Brain microvascular endothelial cell (primary cell): ENCODE measurements around the gene ARHGAP24.
A peak's percentile ranks its signal among the peaks of the same experiment; 100 is the strongest.

Experiments
- DNase-seq: peaks from one replicate; pipeline ENCODE4 v3.0.0-alpha.2; 2020
- H3K27ac ChIP-seq: fragments of 250-450 bp; sonication (Bioruptor Pico); 2 replicates; pipeline ENCODE4 v1.5.1; 2020; ENCODE audit warnings: mild to moderate bottlenecking, moderate library complexity
- H3K27me3 ChIP-seq: fragments of 250-450 bp; sonication (Bioruptor Pico); replicated peaks from 2 replicates; pipeline ENCODE4 v1.5.1; 2020; ENCODE audit warnings: mild to moderate bottlenecking
- H3K36me3 ChIP-seq: fragments of 250-450 bp; sonication (Bioruptor Pico); replicated peaks from 2 replicates; pipeline ENCODE4 v1.5.1; 2020; ENCODE audit warnings: mild to moderate bottlenecking
- H3K4me3 ChIP-seq: 2 replicates; pipeline ENCODE4 v1.5.1; 2011; ENCODE audit warnings: low read depth, mild to moderate bottlenecking, control low read depth, low read length, moderate library complexity
- in situ Hi-C: cut with HindIII; loops from 2 replicates; pipeline ENCODE4 v1.10.0; 2017; ENCODE audit warnings: low sequenced_read_pairs, low pct_ligation_motif_present
- TF ChIP-seq, protein P1 (sequence below): IDR thresholded peaks from 2 replicates; pipeline ENCODE4 v1.5.1; 2011; ENCODE audit warnings: low read depth, mild to moderate bottlenecking, moderate library complexity, low read length, control low read depth, inconsistent platforms; ENCODE audit errors: missing control alignments

The ARHGAP24 gene

DNA sequence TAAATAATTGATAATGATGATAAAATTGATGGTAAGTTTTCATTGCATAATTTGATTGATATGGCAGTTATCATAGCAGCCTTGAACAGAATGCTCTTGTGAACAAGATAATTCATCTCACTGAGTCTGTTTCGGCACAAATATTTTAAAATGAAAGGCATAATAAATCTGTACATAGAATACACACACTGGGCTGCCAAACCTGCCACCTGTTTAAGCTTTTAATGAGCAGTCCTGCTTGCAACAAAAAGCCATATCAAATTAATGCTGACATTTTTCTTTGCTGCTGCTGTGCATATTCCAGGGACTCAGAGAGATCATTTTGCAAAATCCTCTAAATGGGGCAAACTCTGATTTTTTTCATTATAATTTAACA is 201.1 kb downstream of the ARHGAP24 start:
- Histone ChIP-seq H3K36me3 (no peaks in the 10 kb centered on the region), H3K4me3 (no peak overlapping the region), H3K27me3 (no peaks in the 10 kb centered on the region), H3K27ac (no peak overlapping the region)
- TF ChIP-seq, protein P1, sequence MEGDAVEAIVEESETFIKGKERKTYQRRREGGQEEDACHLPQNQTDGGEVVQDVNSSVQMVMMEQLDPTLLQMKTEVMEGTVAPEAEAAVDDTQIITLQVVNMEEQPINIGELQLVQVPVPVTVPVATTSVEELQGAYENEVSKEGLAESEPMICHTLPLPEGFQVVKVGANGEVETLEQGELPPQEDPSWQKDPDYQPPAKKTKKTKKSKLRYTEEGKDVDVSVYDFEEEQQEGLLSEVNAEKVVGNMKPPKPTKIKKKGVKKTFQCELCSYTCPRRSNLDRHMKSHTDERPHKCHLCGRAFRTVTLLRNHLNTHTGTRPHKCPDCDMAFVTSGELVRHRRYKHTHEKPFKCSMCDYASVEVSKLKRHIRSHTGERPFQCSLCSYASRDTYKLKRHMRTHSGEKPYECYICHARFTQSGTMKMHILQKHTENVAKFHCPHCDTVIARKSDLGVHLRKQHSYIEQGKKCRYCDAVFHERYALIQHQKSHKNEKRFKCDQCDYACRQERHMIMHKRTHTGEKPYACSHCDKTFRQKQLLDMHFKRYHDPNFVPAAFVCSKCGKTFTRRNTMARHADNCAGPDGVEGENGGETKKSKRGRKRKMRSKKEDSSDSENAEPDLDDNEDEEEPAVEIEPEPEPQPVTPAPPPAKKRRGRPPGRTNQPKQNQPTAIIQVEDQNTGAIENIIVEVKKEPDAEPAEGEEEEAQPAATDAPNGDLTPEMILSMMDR = no peak
- in situ Hi-C loops = no loop called here
- DNase-seq = no peak

GRCh38 chr4:85676850-85677590 is 202.1 kb downstream of the ARHGAP24 start:
- H3K27ac ChIP-seq = no peak overlapping the region
- H3K27me3 ChIP-seq = no peaks in the 10 kb centered on the region
- no peak overlapping the region for H3K4me3 ChIP-seq
- DNase-seq = no peak
- TF ChIP-seq, protein P1 = no peak
- in situ Hi-C loops = no loop called here
- H3K36me3 ChIP-seq = no peaks in the 10 kb centered on the region

GRCh38 chr4:85681221-85681657 is 206.3 kb downstream of the ARHGAP24 start:
- H3K27me3 ChIP-seq = no peaks in the 10 kb centered on the region
- peak; percentile 74 for DNase-seq
- H3K36me3 ChIP-seq = no peaks in the 10 kb centered on the region
- TF ChIP-seq, protein P1 = no peak
- H3K27ac ChIP-seq = peak overlapping the region; percentile 9
- in situ Hi-C loops = no loop called here
- H3K4me3 ChIP-seq = no peak overlapping the region

GRCh38 chr4:85681921-85682320 is 207.0 kb downstream of the ARHGAP24 start:
- no peaks in the 10 kb centered on the region for H3K36me3 ChIP-seq
- DNase-seq = no peak
- H3K27me3 ChIP-seq = no peaks in the 10 kb centered on the region
- H3K27ac ChIP-seq = no peak overlapping the region
- in situ Hi-C loops = no loop called here
- TF ChIP-seq, protein P1 = no peak
- H3K4me3 ChIP-seq = no peak overlapping the region

DNA sequence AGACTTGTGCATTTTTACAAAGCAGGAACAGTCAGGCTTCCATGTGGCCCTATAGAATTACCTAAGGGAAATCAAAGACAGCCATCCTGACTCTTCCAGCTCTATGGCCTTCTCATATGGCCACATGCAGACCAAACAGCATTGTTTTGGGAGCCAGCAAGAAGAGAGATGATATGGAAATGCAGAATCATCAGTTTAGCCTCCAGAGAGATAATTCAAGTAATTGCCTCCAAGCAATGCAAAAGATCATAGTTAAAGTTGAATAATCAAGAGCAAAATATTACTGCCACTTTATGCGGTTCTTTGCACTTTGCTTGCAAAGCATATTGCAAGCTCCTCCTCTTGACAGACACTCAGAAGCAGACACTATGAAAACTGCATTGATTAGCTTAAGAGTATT is 207.4 kb downstream of the ARHGAP24 start:
- in situ Hi-C loops = no loop called here
- TF ChIP-seq, protein P1 = no peak
- no peak overlapping the region for H3K27ac ChIP-seq
- no peaks in the 10 kb centered on the region for H3K36me3 ChIP-seq
- no peak for DNase-seq
- H3K27me3 ChIP-seq = no peaks in the 10 kb centered on the region
- H3K4me3 ChIP-seq = no peak overlapping the region

GRCh38 chr4:85684676-85685075 is 209.7 kb downstream of the ARHGAP24 start:
- Histone ChIP-seq H3K27ac (no peak overlapping the region), H3K27me3 (no peaks in the 10 kb centered on the region), H3K36me3 (no peaks in the 10 kb centered on the region), H3K4me3 (no peak overlapping the region)
- no peak for DNase-seq
- TF ChIP-seq, protein P1 = no peak
- in situ Hi-C loops = no loop called here
